Gastrocnemius medialis (tissue), 4 donors: ENCODE data around the gene KCNK17. TPM values are rescaled to one million over a fixed set of nuclear protein-coding genes. Genes with fewer than 3 reads are reported as not detected.

ENCODE experiments used
- ATAC-seq, 2 donors: fragments of 150-250 bp; one replicate each; pipeline ENCODE4 v1.9.1; 2016
- DNase-seq, 2 donors: peaks; one replicate each; pipeline ENCODE4 v3.0.0-alpha.2; 2019
- H3K27ac ChIP-seq, 4 donors: fragments of 200-600 bp; sonication (generic); 1 replicate in 1 of 4; 2 replicates in 3 of 4; pipeline ENCODE4 v1.5.1; 2016 to 2018; ENCODE audit warnings: mild to moderate bottlenecking in 2 of 4, moderate library complexity in 1 of 4
- H3K27me3 ChIP-seq, 3 donors: fragments of 200-600 bp; sonication (generic) in 2 of 3; 1 replicate in 1 of 3; 2 replicates in 2 of 3; pipeline versions ENCODE4 v1.5.1 to v1.6.0; 2016 to 2019; ENCODE audit warnings: mild to moderate bottlenecking in 1 of 3, moderate library complexity in 1 of 3
- H3K36me3 ChIP-seq, 2 donors: fragments of 200-600 bp; sonication (generic) in 1 of 2; one replicate each; pipeline ENCODE4 v1.5.1; 2017 to 2018
- H3K4me1 ChIP-seq, 2 donors: fragments of 200-600 bp; sonication (generic) in 1 of 2; one replicate each; pipeline ENCODE4 v1.5.1; 2016 to 2017; ENCODE audit warnings: mild to moderate bottlenecking in 2 of 2
- H3K4me3 ChIP-seq, 4 donors: fragments of 200-600 bp; sonication (generic) in 3 of 4; 1 replicate in 1 of 4; 2 replicates in 3 of 4; pipeline ENCODE4 v1.5.1; 2016 to 2019; ENCODE audit warnings: mild to moderate bottlenecking in 2 of 4
- H3K9me3 ChIP-seq, 3 donors: fragments of 200-600 bp; sonication (generic) in 2 of 3; 1 replicate in 1 of 3; 2 replicates in 2 of 3; pipeline ENCODE4 v1.5.1; 2016 to 2019
- POLR2A ChIP-seq, 2 donors: fragments of 450-650 bp; IDR thresholded peaks; one replicate each; pipeline ENCODE4 v1.6.1; 2017; ENCODE audit warnings: antibody characterized with exemption in 2 of 2, mild to moderate bottlenecking in 2 of 2, moderate library complexity in 2 of 2
- in situ Hi-C, 4 donors: fragments of 200-750 bp; cut with MboI; loops; one replicate each; pipeline versions ENCODE4 v1.15.0 to v1.8.0; 2017; ENCODE audit warnings: low sequenced_read_pairs in 4 of 4
- intact Hi-C: fragments of 100-400 bp; cut with DNase I; formaldehyde crosslinking; loops from one replicate; pipeline ENCODE4 v1.15.1; 2023; ENCODE audit warnings: low total_unique reads
- total RNA-seq, 4 donors: library from RNA; depleted of rRNA; stranded (reverse); fragments of >200 nt; gene quantifications; one replicate each; pipeline versions ENCODE4 v1.1.0 to v1.2.3, GENCODE V29; 2016
- TF ChIP-seq, protein P1 (sequence below), 5 experiments: fragments of 450-650 bp in 3 of 5; fragments of 200-600 bp in 2 of 5; sonication (generic) in 2 of 5; IDR thresholded peaks in 4 of 5; conservative IDR thresholded peaks in 1 of 5; 1 replicate in 4 of 5; 2 replicates in 1 of 5; pipeline ENCODE4 v1.5.1; 2016 to 2019; ENCODE audit warnings: antibody characterized with exemption in 5 of 5, mild to moderate bottlenecking in 3 of 5, moderate library complexity in 3 of 5

Gene KCNK17
- total RNA-seq, 4 donors from 2014 or later, result not detected

DNA sequence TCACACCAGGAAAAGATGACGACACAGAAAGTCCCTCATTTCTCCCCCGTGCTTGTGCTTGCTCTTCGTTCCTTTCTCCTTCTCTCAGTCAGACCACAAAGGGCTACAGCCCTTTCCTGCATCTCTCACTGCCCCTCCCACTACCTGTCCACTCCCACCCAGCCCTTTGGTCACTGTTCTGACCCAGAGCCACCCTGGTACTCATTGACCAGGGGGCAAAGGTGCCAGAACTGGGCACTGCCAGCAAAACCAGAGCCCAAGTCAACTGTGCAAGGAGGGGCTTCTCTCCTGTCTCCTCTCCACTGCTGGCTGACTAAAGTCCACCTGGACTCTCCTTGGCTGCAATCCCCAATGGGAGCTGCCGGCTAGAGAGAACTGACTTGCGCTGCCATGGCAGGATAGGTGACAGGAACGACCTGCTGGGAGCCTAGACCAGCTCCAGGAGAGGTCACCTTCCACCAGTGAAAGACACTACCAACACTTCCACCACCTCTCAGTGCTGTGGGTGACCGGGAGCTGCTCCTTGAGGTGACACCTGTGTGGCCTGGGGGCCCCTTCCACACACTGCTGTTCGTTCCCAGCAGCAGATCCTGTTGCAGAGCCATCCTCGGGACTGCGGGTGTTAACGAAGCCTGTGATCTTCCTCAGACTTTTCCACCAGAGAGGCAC lies 32.8 kb downstream of the KCNK17 start:
- in situ Hi-C loops (no loop called here), intact Hi-C loops (no loop called here)
- no peaks in the 10 kb centered on the region for H3K9me3 ChIP-seq
- TF ChIP-seq, protein P1, sequence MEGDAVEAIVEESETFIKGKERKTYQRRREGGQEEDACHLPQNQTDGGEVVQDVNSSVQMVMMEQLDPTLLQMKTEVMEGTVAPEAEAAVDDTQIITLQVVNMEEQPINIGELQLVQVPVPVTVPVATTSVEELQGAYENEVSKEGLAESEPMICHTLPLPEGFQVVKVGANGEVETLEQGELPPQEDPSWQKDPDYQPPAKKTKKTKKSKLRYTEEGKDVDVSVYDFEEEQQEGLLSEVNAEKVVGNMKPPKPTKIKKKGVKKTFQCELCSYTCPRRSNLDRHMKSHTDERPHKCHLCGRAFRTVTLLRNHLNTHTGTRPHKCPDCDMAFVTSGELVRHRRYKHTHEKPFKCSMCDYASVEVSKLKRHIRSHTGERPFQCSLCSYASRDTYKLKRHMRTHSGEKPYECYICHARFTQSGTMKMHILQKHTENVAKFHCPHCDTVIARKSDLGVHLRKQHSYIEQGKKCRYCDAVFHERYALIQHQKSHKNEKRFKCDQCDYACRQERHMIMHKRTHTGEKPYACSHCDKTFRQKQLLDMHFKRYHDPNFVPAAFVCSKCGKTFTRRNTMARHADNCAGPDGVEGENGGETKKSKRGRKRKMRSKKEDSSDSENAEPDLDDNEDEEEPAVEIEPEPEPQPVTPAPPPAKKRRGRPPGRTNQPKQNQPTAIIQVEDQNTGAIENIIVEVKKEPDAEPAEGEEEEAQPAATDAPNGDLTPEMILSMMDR (IDR thresholded peaks at IDR 0.05 in 4 of 5, conservative IDR thresholded peaks at IDR 0.05 in 1 of 5), result no peak
- no peak for TF ChIP-seq POLR2A (IDR thresholded peaks at IDR 0.05)
- H3K4me1 ChIP-seq, result no peaks in the 10 kb centered on the region
- H3K27ac ChIP-seq, result no peak overlapping the region
- no peaks in the 10 kb centered on the region for H3K36me3 ChIP-seq
- H3K27me3 ChIP-seq, result no peaks in the 10 kb centered on the region
- H3K4me3 ChIP-seq, result no peak overlapping the region
- no peak for ATAC-seq
- DNase-seq, result no peak

GRCh38 chr6:39280247-39280731 lies 33.9 kb downstream of the KCNK17 start:
- Histone ChIP-seq H3K9me3 (no peaks in the 10 kb centered on the region), H3K36me3 (no peaks in the 10 kb centered on the region), H3K27ac (no peak overlapping the region), H3K27me3 (no peaks in the 10 kb centered on the region), H3K4me1 (no peaks in the 10 kb centered on the region), H3K4me3 (no peak overlapping the region)
- intact Hi-C loops, result no loop called here
- DNase-seq, result peak in 1 of 2 donors; percentile 58
- in situ Hi-C loops, result no loop called here
- TF ChIP-seq, protein P1 (IDR thresholded peaks at IDR 0.05 in 4 of 5, conservative IDR thresholded peaks at IDR 0.05 in 1 of 5), result no peak
- no peak for TF ChIP-seq POLR2A (IDR thresholded peaks at IDR 0.05)
- peak in 1 of 2 donors; percentile 55 for ATAC-seq

GRCh38 chr6:39279539-39279938 lies 34.7 kb downstream of the KCNK17 start:
- Histone ChIP-seq H3K36me3 (no peaks in the 10 kb centered on the region), H3K9me3 (no peaks in the 10 kb centered on the region), H3K27me3 (no peaks in the 10 kb centered on the region), H3K4me1 (no peaks in the 10 kb centered on the region), H3K27ac (no peak overlapping the region), H3K4me3 (no peak overlapping the region)
- TF ChIP-seq POLR2A (IDR thresholded peaks at IDR 0.05), result no peak
- TF ChIP-seq, protein P1 (IDR thresholded peaks at IDR 0.05 in 4 of 5, conservative IDR thresholded peaks at IDR 0.05 in 1 of 5), result no peak
- intact Hi-C loops (no loop called here), in situ Hi-C loops (no loop called here)
- no peak for DNase-seq
- ATAC-seq, result no peak

DNA sequence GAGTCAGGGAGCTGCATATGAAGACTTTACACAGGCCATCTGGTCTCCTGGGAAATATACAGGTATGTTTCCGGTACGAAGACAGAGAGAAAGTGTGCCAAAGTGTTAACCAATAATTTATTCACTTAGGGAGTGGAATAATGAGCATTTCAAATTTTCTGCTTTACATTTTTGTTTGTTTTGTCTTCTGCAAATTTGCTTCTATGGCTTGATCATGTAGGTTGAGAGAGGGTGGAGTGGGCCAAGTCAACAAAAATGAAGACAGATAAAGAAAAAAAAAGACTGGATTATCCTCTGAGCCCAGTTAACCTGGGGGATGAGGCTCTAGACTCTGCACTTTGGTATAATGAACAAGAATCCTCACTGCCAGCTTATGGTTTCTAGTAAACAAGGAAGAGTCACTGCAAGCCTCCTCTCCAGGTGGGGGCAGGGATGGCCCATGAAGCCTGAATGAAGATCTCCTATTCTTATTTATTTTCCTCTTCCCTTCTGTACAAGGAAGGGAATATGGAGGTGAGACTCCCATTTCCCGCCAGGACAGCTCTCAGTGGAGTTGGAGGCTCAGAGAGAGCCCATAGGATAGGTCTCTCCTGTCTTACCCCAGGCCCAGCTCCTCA lies 37.7 kb downstream of the KCNK17 start:
- intact Hi-C loops, result no loop called here
- in situ Hi-C loops, result no loop called here

More for the DNA sequence above, 37.7 kb downstream of the KCNK17 start:
- Histone ChIP-seq H3K27ac (no peak overlapping the region), H3K27me3 (no peaks in the 10 kb centered on the region), H3K4me1 (no peaks in the 10 kb centered on the region), H3K9me3 (no peaks in the 10 kb centered on the region), H3K36me3 (no peaks in the 10 kb centered on the region), H3K4me3 (no peak overlapping the region)
- ATAC-seq (no peak), DNase-seq (no peak)
- no peak for TF ChIP-seq POLR2A (IDR thresholded peaks at IDR 0.05)
- TF ChIP-seq, protein P1 (IDR thresholded peaks at IDR 0.05 in 4 of 5, conservative IDR thresholded peaks at IDR 0.05 in 1 of 5), result no peak
